GM15510 (cell line): Measurements from ENCODE around the gene SLAMF9.

Experiments
- POLR2A ChIP-seq: IDR thresholded peaks from 3 replicates; pipeline ENCODE4 v1.6.1; 2011; ENCODE audit warnings: borderline replicate concordance; ENCODE audit not compliant: insufficient read length; ENCODE audit errors: extremely low read depth

SLAMF9 gene

GRCh38 chr1:159953536-159954515 is at the start of gene SLAMF9:
TSS of gene SLAMF9 (minus strand) at chr1:159954237. CDS start at chr1:159954137, 100 bp downstream.
- no peak for TF ChIP-seq POLR2A

DNA sequence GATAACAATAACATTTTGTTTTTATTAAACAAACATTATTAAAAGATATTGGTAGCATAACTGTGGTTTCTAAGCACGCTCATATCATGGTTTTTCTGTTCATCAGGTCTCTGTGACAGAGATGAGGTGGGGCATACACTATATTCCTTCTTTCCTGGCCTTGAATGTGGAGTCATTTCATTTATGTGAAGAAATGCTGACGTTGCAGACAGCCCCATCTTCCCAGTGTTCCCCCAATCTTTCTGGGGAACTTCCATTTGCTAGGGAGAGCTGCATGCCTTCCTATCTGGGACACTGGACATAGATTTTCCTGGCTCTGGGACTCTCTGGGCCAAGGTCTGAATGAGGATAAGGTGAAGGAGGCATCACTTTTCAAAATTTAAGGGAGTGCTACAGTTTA is 47.4 kb upstream of the SLAMF9 start:
- no peak for TF ChIP-seq POLR2A

DNA sequence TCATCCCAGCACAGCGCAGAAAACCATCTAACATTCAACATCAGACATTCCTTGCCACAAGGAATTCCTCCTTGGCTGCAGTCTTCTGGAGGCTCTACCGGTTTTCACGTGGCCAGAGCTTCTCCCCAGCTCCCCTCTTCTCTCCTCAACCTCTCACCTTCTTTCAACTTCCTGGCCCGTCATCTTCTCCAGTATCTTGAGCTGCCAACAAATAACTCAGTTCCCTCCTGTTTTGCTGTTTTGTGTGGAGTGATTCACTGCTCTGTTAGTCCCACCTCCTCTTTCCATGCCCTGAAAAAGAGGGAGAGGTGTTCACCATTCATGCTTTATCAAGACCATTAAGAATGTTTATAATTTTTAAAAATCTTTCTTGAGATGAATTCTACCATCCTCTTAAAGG is 45.2 kb upstream of the SLAMF9 start:
- TF ChIP-seq POLR2A: no peak

DNA sequence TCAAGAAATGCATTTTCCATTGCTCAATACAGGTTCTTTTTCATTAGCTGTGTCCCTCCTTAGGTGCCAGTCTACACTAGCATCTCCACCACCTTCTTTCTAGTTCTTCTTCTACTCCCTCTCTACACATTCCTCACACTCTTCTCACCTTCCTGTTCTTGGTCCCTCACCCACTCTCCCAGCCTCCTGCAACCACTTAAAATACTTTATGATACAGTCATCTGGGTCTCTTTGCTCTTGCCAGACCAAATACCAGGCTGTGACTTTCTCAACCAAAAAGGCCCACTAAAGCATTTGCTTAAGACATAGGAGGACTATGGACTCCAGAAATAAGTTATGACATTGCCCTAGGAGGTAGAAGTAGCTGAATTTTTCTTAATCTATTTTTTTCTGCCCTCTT is 42.6 kb upstream of the SLAMF9 start:
- no peak for TF ChIP-seq POLR2A

- TF ChIP-seq POLR2A: no peak
Measured at GRCh38 chr1:159994896-159995295, 40.9 kb upstream of the SLAMF9 start.

GRCh38 chr1:159993911-159994310 is 39.9 kb upstream of the SLAMF9 start:
- TF ChIP-seq POLR2A: no peak

GRCh38 chr1:159992161-159992560 is 38.1 kb upstream of the SLAMF9 start:
- TF ChIP-seq POLR2A: no peak

GRCh38 chr1:159991513-159991912 is 37.5 kb upstream of the SLAMF9 start:
- no peak for TF ChIP-seq POLR2A

- TF ChIP-seq POLR2A: no peak
Measured at GRCh38 chr1:159990005-159990404, 36.0 kb upstream of the SLAMF9 start.

DNA sequence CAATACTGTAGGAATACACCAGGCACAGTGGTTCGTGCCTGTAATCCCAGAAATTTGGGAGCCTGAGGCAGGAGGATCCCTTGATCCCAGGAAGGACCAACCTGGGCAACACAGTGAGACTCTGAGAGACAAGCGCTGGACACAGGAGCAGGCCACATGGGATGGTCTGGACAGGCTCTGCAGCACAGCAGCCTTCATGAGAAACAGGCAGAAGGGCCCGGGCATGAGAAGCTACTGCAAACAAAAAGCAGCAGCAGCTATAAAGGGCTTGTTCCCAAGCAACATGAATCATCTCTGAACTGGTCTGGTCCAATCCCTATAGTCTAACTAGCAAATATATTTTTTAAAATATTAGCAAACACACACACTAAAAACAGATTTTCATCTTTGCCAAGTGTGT is 35.5 kb upstream of the SLAMF9 start:
- TF ChIP-seq POLR2A: no peak

DNA sequence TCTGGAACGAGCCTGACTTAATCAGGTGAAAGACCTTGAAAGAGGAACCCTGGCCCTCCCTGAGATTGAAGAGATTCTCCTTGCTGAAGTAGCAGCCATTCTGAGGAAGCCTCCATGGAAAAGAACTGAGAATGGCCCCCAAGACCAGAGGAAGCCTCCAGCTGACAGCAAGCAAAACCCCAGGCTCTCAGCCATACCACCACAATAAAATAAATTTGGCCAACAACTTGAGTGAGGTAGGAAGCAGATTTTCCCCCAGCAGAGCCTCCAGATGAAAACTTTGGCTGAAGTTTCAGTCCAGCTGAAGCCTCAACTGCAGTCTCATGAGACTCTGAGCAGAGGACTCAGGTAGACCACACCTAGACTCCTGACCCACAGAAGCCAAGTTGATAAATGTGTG is 34.0 kb upstream of the SLAMF9 start:
- TF ChIP-seq POLR2A: no peak

DNA sequence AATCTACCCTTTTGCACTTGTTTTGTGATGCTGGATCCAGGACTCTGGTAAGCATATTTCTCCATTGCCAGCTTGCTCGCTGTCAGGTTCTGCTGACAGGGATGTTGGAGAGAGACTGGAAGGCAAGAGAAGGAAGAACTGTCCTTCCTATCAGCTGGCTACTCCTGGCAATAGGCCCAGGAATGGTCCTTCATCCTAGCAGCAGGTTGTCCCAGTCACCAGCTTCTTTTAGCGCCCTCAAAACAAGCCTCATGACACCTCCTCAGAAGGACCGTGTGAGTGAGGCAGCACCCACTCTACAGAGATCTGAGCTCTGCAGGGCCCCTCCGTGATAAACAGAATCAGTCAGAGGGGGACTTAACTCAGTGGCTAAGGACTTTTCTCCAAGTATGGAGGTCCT is 33.1 kb upstream of the SLAMF9 start:
- TF ChIP-seq POLR2A: no peak

GRCh38 chr1:159986531-159986930 is 32.5 kb upstream of the SLAMF9 start:
- TF ChIP-seq POLR2A: no peak

GRCh38 chr1:159986093-159986492 is 32.1 kb upstream of the SLAMF9 start:
- TF ChIP-seq POLR2A: no peak

GRCh38 chr1:159985473-159985872 is 31.4 kb upstream of the SLAMF9 start:
- no peak for TF ChIP-seq POLR2A

GRCh38 chr1:159983681-159984080 is 29.6 kb upstream of the SLAMF9 start:
- TF ChIP-seq POLR2A: no peak
